ENCODE measurements around the gene LOC128125822.

Gene LOC128125822

DNA sequence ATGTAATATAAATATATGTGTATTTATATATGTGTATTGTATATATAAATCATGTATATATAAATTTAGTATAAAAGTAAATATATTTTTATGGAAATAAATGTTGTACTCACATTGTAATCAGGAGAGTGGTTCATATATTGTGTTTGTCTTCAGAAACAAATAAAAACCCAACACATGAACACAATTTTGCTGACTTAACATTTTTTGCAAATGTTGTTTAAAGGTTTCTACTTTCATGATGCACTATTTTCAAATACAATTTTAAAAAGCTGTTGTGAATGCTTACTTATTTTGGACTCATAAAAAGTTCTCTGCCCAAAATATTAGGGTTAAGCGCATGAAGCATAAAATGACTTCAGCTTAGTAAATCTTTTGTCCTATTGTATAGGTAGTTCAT is 39.3 kb downstream of the LOC128125822 start:
- Histone ChIP-seq H3K9me3 (ENCODE audit: insufficient read depth, low read length) (no peaks in the 10 kb centered on the region), H2AFZ (ENCODE audit: low read depth, low read length, severe bottlenecking) (no peak overlapping the region), H4K20me1 (ENCODE audit: low read depth, low read length) (no peaks in the 10 kb centered on the region), H3K9me2 (replicated peaks; ENCODE audit: insufficient read depth, low read length) (no peaks in the 10 kb centered on the region), H3K79me2 (ENCODE audit: insufficient read depth, low read length) (no peaks in the 10 kb centered on the region), H3K36me3 (ENCODE audit: low read length) (no peaks in the 10 kb centered on the region), H3K27me3 (ENCODE audit: low read length) (no peaks in the 10 kb centered on the region), H3F3A (ENCODE audit: insufficient read depth) (no peaks in the 10 kb centered on the region), H3K9ac (ENCODE audit: low read length) (no peak overlapping the region), H3K4me3 (ENCODE audit: insufficient read depth, low read length, poor library complexity, severe bottlenecking) (no peak overlapping the region), H3K27ac (ENCODE audit: low read depth, low read length) (no peak overlapping the region), H3K4me2 (ENCODE audit: low read depth, low read length, poor library complexity, severe bottlenecking) (no peak overlapping the region)
- TF ChIP-seq, protein P1, sequence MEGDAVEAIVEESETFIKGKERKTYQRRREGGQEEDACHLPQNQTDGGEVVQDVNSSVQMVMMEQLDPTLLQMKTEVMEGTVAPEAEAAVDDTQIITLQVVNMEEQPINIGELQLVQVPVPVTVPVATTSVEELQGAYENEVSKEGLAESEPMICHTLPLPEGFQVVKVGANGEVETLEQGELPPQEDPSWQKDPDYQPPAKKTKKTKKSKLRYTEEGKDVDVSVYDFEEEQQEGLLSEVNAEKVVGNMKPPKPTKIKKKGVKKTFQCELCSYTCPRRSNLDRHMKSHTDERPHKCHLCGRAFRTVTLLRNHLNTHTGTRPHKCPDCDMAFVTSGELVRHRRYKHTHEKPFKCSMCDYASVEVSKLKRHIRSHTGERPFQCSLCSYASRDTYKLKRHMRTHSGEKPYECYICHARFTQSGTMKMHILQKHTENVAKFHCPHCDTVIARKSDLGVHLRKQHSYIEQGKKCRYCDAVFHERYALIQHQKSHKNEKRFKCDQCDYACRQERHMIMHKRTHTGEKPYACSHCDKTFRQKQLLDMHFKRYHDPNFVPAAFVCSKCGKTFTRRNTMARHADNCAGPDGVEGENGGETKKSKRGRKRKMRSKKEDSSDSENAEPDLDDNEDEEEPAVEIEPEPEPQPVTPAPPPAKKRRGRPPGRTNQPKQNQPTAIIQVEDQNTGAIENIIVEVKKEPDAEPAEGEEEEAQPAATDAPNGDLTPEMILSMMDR (IDR thresholded peaks at IDR 0.05; ENCODE audit: insufficient read depth, low read length, poor library complexity, severe bottlenecking): no peak
- no peak for TF ChIP-seq EZH2phosphoT487 (conservative IDR thresholded peaks at IDR 0.05; ENCODE audit: low read length)

DNA sequence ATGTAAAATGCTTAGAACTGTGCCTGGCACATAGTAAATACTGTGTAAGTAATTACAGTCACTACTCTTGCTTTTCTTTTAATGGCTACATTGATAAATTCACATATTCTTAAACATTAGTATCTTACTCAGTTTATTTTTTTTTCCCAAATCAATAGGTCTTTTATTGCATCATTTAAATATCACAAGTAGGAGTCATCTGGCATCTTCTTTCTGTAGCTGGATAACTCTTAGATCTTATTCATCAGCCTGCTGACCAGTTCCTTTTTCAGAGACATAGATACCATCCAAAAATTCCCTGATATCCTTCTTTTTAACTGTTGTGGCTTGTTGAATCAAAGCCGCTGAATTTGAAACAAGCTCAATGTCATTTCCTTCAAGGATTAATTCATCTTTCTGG is 43.3 kb downstream of the LOC128125822 start:
- TF ChIP-seq EZH2phosphoT487 (conservative IDR thresholded peaks at IDR 0.05; ENCODE audit: low read length): no peak
- TF ChIP-seq, protein P1 (IDR thresholded peaks at IDR 0.05; ENCODE audit: insufficient read depth, low read length, poor library complexity, severe bottlenecking): no peak
- Histone ChIP-seq H3K36me3 (ENCODE audit: low read length) (no peaks in the 10 kb centered on the region), H3K4me3 (ENCODE audit: insufficient read depth, low read length, poor library complexity, severe bottlenecking) (no peak overlapping the region), H3K4me2 (ENCODE audit: low read depth, low read length, poor library complexity, severe bottlenecking) (no peak overlapping the region), H4K20me1 (ENCODE audit: low read depth, low read length) (no peaks in the 10 kb centered on the region), H3K27me3 (ENCODE audit: low read length) (no peaks in the 10 kb centered on the region), H3K27ac (ENCODE audit: low read depth, low read length) (no peak overlapping the region), H2AFZ (ENCODE audit: low read depth, low read length, severe bottlenecking) (no peak overlapping the region), H3K79me2 (ENCODE audit: insufficient read depth, low read length) (no peaks in the 10 kb centered on the region), H3K9me3 (ENCODE audit: insufficient read depth, low read length) (no peaks in the 10 kb centered on the region), H3K9me2 (replicated peaks; ENCODE audit: insufficient read depth, low read length) (no peaks in the 10 kb centered on the region), H3F3A (ENCODE audit: insufficient read depth) (no peaks in the 10 kb centered on the region), H3K9ac (ENCODE audit: low read length) (no peak overlapping the region)

All from SU-DHL-6 (cell line).